ENCODE data around the gene TNRC18.

DNA sequence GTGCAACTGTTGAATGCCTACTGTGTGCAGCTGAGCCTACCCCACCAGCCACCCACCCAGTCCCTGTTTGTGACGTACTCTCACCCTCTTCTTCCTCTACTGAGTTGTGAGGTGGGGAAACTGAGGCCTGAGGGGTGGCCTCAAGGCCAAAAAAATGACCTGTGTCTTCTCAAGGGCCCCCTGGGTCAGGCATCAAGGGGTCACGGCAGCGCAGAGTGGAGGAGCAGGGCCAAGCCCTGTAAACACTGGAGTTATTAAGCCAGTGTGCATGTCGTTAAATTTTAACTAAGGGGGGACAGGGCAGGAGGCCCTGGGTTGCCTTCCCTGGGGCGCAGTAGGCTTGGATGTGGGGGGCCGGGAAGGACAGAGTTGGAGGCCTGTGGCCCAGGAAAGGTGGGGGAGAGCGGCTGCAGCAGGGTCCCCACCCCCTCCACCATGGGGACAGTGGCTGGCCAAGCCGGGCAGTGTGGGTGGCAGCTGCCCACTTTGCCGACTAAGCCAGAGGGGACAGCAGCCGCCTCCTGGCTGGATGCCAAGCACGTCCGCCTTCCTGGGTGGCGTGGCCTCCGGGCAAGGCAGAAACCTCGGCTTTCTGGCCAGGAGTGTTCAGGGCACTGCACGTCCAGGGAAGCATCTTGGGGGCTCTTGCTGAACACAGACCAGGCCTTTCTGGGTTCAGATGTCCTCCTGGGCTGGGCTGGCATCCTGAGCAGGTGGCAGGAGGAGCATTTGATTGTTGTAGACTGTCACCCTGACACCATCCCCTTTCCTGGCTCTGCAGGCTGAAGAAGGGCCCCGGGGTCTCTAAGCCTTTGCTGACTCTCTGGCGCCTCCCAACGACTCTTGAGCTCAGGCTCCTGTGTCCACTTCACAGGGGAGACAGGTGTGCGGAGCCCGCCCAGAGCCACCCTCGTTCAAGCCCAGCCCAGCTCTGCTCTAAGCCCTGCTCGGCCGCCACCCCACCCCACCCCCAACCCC lies 139.0 kb downstream of the TNRC18 start:
- no peak for TF ChIP-seq TEAD4 (IDR thresholded peaks at IDR 0.05)
- peak; percentile 66 for TF ChIP-seq RAD21 (IDR thresholded peaks at IDR 0.05; ENCODE audit: low read depth)
- TF ChIP-seq, protein P1, sequence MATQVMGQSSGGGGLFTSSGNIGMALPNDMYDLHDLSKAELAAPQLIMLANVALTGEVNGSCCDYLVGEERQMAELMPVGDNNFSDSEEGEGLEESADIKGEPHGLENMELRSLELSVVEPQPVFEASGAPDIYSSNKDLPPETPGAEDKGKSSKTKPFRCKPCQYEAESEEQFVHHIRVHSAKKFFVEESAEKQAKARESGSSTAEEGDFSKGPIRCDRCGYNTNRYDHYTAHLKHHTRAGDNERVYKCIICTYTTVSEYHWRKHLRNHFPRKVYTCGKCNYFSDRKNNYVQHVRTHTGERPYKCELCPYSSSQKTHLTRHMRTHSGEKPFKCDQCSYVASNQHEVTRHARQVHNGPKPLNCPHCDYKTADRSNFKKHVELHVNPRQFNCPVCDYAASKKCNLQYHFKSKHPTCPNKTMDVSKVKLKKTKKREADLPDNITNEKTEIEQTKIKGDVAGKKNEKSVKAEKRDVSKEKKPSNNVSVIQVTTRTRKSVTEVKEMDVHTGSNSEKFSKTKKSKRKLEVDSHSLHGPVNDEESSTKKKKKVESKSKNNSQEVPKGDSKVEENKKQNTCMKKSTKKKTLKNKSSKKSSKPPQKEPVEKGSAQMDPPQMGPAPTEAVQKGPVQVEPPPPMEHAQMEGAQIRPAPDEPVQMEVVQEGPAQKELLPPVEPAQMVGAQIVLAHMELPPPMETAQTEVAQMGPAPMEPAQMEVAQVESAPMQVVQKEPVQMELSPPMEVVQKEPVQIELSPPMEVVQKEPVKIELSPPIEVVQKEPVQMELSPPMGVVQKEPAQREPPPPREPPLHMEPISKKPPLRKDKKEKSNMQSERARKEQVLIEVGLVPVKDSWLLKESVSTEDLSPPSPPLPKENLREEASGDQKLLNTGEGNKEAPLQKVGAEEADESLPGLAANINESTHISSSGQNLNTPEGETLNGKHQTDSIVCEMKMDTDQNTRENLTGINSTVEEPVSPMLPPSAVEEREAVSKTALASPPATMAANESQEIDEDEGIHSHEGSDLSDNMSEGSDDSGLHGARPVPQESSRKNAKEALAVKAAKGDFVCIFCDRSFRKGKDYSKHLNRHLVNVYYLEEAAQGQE (IDR thresholded peaks at IDR 0.05; ENCODE audit: low read depth), result no peak
- no peak for TF ChIP-seq CEBPB (IDR thresholded peaks at IDR 0.05)
- TF ChIP-seq TAF1 (IDR thresholded peaks at IDR 0.05; ENCODE audit: low read depth), result no peak
- no peak for TF ChIP-seq EGR1 (IDR thresholded peaks at IDR 0.05)
- TF ChIP-seq, protein P2, sequence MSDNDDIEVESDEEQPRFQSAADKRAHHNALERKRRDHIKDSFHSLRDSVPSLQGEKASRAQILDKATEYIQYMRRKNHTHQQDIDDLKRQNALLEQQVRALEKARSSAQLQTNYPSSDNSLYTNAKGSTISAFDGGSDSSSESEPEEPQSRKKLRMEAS (IDR thresholded peaks at IDR 0.05), result no peak
- no peak for TF ChIP-seq EP300 (IDR thresholded peaks at IDR 0.05; ENCODE audit: borderline replicate concordance)

Measured in Ishikawa (cell line).